WTC11 (cell line): ENCODE results near the gene MYO19.

ENCODE experiments used
- ATF6 ChIP-seq: sonication (generic); formaldehyde crosslinking; IDR thresholded peaks from 2 replicates; pipeline ENCODE4 v1.8.1; 2023; ENCODE audit warnings: mild to moderate bottlenecking, missing genetic modification reagents
- CTCF ChIP-seq: fragments of 200-600 bp; IDR thresholded peaks from 2 replicates; pipeline ENCODE4 v1.8.0; 2022; ENCODE audit warnings: antibody characterized with exemption
- E2F5 ChIP-seq: sonication (generic); formaldehyde crosslinking; IDR thresholded peaks from 2 replicates; pipeline ENCODE4 v1.8.1; 2022; ENCODE audit warnings: mild to moderate bottlenecking, moderate library complexity, missing genetic modification reagents
- ETV6 ChIP-seq: sonication (generic); formaldehyde crosslinking; IDR thresholded peaks from 2 replicates; pipeline ENCODE4 v1.8.1; 2022; ENCODE audit warnings: mild to moderate bottlenecking, missing genetic modification reagents
- HMGXB4 ChIP-seq: sonication (generic); formaldehyde crosslinking; IDR thresholded peaks from 2 replicates; pipeline ENCODE4 v1.8.1; 2023; ENCODE audit warnings: mild to moderate bottlenecking, moderate library complexity, missing genetic modification reagents
- NFATC4 ChIP-seq: fragments of 250-450 bp; sonication (Bioruptor Pico); IDR thresholded peaks from 2 replicates; pipeline ENCODE4 v1.9.0; 2021; ENCODE audit warnings: mild to moderate bottlenecking
- NR2C2 ChIP-seq: sonication (generic); formaldehyde crosslinking; IDR thresholded peaks from 2 replicates; pipeline ENCODE4 v1.8.0; 2022; ENCODE audit warnings: mild to moderate bottlenecking, missing genetic modification reagents
- RELA ChIP-seq: sonication (generic); formaldehyde crosslinking; IDR thresholded peaks from 2 replicates; pipeline ENCODE4 v1.8.1; 2022; ENCODE audit warnings: missing genetic modification reagents, mild to moderate bottlenecking, borderline replicate concordance
- SP1 ChIP-seq: sonication (generic); formaldehyde crosslinking; conservative IDR thresholded peaks from 2 replicates; pipeline ENCODE4 v1.8.1; 2022; ENCODE audit warnings: missing genetic modification reagents
- STAT6 ChIP-seq: sonication (generic); formaldehyde crosslinking; conservative IDR thresholded peaks from 2 replicates; pipeline ENCODE4 v1.8.1; 2023; ENCODE audit warnings: mild to moderate bottlenecking, low read depth, missing genetic modification reagents, moderate library complexity
- ZBTB43 ChIP-seq: sonication (generic); formaldehyde crosslinking; IDR thresholded peaks from 2 replicates; pipeline ENCODE4 v1.8.1; 2023; ENCODE audit warnings: mild to moderate bottlenecking, missing genetic modification reagents

- TF ChIP-seq STAT6 (CRISPR knock-in tag) (no peak), SP1 (CRISPR knock-in tag) (peak; percentile 71), E2F5 (CRISPR knock-in tag) (no peak; the same call in 1 of the 2 replicates), HMGXB4 (no peak; the same call in 1 of the 2 replicates), CTCF (no peak), NFATC4 (CRISPR knock-in tag) (no peak), ATF6 (CRISPR knock-in tag) (no peak), ETV6 (peak; percentile 70; the same call in 1 of the 2 replicates), NR2C2 (CRISPR knock-in tag) (no peak), ZBTB43 (no peak), RELA (CRISPR knock-in tag) (no peak)
Observed at GRCh38 chr17:36545465-36546417, 11.1 kb upstream of the MYO19 start.
